GM12865 (cell line): ENCODE measurements around the gene CYB561A3.
"Not testable (repeated sequence)": the region's sequence is repeated elsewhere in the genome, so short reads cannot be mapped to it uniquely, and the experiment has no call there.

ENCODE experiments used
- DNase-seq: peaks from one replicate; pipeline ENCODE4 v3.0.0; 2010; ENCODE audit warnings: low read depth
- H3K4me3 ChIP-seq: 2 replicates; pipeline ENCODE4 v1.5.1; 2011; ENCODE audit warnings: mild to moderate bottlenecking, low read depth, low read length, control low read depth
- TF ChIP-seq, protein P1 (sequence below): IDR thresholded peaks from 2 replicates; pipeline ENCODE4 v1.5.1; 2011; ENCODE audit warnings: low read length, control low read depth, low read depth, inconsistent platforms; ENCODE audit not compliant: insufficient read depth; ENCODE audit errors: missing control alignments

The CYB561A3 gene

GRCh38 chr11:61401573-61401972 is 39.9 kb upstream of the CYB561A3 start:
- TF ChIP-seq, protein P1, sequence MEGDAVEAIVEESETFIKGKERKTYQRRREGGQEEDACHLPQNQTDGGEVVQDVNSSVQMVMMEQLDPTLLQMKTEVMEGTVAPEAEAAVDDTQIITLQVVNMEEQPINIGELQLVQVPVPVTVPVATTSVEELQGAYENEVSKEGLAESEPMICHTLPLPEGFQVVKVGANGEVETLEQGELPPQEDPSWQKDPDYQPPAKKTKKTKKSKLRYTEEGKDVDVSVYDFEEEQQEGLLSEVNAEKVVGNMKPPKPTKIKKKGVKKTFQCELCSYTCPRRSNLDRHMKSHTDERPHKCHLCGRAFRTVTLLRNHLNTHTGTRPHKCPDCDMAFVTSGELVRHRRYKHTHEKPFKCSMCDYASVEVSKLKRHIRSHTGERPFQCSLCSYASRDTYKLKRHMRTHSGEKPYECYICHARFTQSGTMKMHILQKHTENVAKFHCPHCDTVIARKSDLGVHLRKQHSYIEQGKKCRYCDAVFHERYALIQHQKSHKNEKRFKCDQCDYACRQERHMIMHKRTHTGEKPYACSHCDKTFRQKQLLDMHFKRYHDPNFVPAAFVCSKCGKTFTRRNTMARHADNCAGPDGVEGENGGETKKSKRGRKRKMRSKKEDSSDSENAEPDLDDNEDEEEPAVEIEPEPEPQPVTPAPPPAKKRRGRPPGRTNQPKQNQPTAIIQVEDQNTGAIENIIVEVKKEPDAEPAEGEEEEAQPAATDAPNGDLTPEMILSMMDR = no peak
- H3K4me3 ChIP-seq = no peak overlapping the region
- no peak for DNase-seq

DNA sequence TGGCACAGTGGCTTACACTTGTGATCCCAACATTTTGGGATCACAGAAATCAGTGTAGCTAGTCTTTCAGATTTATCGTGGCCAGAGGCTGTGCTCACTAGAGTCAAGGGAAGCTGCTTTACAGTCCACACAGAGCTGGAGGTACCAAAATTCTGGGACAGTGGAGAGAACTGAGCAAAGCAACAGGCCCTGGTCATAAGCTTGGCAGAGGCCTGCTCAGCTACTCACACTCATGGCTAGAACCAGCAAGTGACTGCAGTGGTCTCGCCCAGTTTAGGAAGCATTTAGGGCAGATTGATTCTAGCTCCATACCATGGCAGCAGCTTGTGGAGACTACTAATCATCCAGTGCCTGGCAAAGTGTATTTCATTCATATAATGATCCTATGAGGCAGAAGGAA is 39.5 kb upstream of the CYB561A3 start:
- TF ChIP-seq, protein P1 = no peak
- no peak for DNase-seq
- no peak overlapping the region for H3K4me3 ChIP-seq

GRCh38 chr11:61392981-61393595 is 31.4 kb upstream of the CYB561A3 start:
- TF ChIP-seq, protein P1 = peak; percentile 11
- DNase-seq = peak; percentile 30
- H3K4me3 ChIP-seq = peak overlapping the region; percentile 70

DNA sequence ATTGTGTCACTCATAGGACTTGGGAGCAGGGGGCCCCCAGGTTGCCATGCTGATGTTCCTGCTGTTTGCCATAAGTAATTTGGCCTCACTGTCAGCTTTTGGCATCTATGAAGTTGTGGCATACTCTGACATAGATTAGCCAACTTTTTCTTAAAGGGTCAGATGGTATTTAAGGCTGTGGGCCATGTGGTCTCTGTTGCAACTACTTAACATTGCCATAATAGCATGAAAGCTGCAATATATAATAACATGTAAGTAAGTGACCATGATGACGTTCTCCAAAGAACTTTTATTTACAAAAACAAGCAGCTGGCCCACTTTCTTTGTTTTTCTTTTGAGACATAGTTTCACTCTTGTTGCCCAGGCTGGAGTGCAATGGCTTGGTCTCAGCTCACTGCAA is 28.5 kb upstream of the CYB561A3 start:
- no peak for DNase-seq
- TF ChIP-seq, protein P1 = no peak
- H3K4me3 ChIP-seq = no peak overlapping the region

DNA sequence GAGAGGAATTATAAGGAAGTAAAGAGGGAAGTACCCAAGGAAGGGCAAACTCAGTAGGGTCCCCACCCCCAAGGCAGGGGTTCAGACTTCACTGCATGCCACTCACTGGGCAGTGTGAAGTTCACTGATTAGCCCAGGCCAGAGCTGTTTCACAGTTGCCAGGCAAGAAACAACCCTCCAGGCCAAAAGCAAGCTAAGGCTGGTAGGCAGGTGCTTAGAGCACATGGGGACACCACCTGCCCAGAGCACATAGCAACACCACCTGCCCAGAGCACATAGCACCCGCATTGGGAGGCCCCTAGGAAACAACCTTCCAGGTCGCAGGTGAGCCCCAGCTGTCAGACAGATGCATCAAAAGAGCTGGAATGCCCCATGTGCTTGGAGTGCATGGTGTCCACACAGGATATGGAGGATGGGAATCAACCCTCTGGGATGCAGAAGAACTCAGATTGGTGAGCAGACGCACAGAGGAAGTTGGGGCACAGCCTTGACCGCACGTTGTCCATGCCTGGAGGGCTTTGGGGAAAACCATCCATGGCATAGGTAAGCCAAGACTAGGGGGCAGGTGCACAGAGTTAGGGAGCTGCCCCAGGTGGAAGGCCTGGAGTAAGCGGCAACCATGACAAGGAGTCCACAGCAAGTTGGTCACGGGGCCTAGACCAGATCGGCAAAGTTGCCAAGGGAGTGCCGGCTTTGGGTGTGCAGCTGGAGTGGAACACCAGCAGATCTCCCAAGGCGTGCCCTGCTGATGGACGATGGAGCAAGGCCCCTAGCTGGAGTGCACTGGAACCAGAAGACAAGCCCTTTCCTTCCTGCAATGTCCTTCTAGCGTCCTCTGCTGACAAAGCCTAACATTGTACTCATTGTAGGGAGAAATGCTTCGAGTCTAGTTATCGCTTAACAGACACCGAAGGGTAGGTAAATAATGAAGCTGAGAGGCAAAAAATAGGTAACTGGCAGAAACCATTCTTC is 22.9 kb upstream of the CYB561A3 start:
- TF ChIP-seq, protein P1 = peak; percentile 14
- DNase-seq = no peak

DNA sequence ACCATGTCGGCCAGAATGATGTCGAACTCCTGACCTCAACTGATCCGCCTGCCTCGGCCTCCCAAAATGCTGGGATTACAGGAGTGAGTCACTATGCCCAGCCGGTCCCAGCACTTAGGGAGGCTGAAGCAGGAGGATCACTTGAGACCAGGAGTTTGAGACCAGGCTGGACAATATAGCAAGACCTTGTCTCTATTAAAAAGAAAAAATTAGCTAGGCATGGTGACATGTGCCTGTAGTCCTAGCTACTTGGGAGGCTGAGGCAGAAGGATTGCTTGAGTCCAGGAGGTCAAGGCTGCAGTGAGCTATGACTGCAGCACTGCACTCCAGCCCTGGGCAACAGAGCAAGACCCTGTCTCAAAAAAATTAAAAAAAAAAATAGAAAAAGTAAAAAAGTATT is 22.2 kb upstream of the CYB561A3 start:
- H3K4me3 ChIP-seq, DNase-seq: not testable (repeated sequence)

More for the DNA sequence above, 22.9 kb upstream of the CYB561A3 start:
- H3K4me3 ChIP-seq = no peak overlapping the region

DNA sequence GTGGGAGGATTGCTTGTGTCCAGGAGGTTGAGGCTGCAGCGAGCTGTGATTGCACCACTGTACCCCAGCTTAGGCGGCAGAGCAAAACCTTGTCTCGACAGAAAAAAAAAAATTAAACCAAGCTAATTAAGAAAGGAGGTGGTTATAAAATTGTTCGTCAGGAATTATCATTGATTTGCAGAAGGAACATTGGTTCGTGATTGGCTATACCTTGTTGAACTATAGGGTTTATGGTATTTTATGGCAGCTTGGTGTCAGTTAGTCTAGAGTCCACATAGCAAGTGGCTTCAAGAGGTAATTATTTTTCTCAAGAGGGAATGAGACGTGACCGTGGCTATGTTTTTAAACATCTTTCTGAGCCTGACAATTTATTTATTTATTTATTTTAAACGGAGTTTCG is 19.2 kb upstream of the CYB561A3 start:
- no peak for DNase-seq
- no peak overlapping the region for H3K4me3 ChIP-seq
- TF ChIP-seq, protein P1 = no peak
